Ascending aorta (tissue), 2 donors: Measurements from ENCODE around the gene RTP4. TPM values are rescaled to one million over a fixed set of nuclear protein-coding genes. Genes with fewer than 3 reads are reported as not detected.

Experiments
- DNase-seq, 2 donors: peaks; one replicate each; pipeline ENCODE4 v3.0.0-alpha.2; 2019; ENCODE audit warnings: low spot score in 2 of 2
- H3K27ac ChIP-seq, 2 donors: fragments of 200-600 bp; sonication (generic); one replicate each; pipeline ENCODE4 v1.5.1; 2016 to 2017; ENCODE audit warnings: mild to moderate bottlenecking in 1 of 2
- H3K27me3 ChIP-seq: fragments of 200-600 bp; sonication (generic); one replicate; pipeline ENCODE4 v1.5.1; 2017
- H3K36me3 ChIP-seq, 2 donors: fragments of 200-600 bp; sonication (generic); one replicate each; pipeline ENCODE4 v1.5.1; 2016
- H3K4me1 ChIP-seq, 2 donors: fragments of 200-600 bp; sonication (generic); one replicate each; pipeline ENCODE4 v1.5.1; 2016 to 2017; ENCODE audit warnings: mild to moderate bottlenecking in 1 of 2
- H3K4me3 ChIP-seq, 2 donors: fragments of 200-600 bp; sonication (generic); one replicate each; pipeline ENCODE4 v1.5.1; 2016 to 2017; ENCODE audit warnings: mild to moderate bottlenecking in 1 of 2
- H3K9me3 ChIP-seq, 2 donors: fragments of 200-600 bp; sonication (generic); one replicate each; pipeline ENCODE4 v1.5.1; 2016
- intact Hi-C: fragments of 100-400 bp; cut with DNase I; formaldehyde crosslinking; loops from one replicate; pipeline ENCODE4 v1.15.1; 2023
- total RNA-seq: library from RNA; depleted of rRNA; stranded (reverse); fragments of >200 nt; gene quantifications from one replicate; pipeline ENCODE4 v1.1.0, GENCODE V29; 2016
- TF ChIP-seq, protein P1 (sequence below), 3 experiments: fragments of 200-600 bp in 2 of 3; fragments of 450-650 bp in 1 of 3; sonication (generic) in 2 of 3; IDR thresholded peaks; one replicate each; pipeline ENCODE4 v1.5.1; 2016 to 2019; ENCODE audit warnings: antibody characterized with exemption in 3 of 3, mild to moderate bottlenecking in 1 of 3, moderate library complexity in 1 of 3

RTP4 gene, protein sequence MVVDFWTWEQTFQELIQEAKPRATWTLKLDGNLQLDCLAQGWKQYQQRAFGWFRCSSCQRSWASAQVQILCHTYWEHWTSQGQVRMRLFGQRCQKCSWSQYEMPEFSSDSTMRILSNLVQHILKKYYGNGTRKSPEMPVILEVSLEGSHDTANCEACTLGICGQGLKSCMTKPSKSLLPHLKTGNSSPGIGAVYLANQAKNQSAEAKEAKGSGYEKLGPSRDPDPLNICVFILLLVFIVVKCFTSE
- not detected for total RNA-seq

DNA sequence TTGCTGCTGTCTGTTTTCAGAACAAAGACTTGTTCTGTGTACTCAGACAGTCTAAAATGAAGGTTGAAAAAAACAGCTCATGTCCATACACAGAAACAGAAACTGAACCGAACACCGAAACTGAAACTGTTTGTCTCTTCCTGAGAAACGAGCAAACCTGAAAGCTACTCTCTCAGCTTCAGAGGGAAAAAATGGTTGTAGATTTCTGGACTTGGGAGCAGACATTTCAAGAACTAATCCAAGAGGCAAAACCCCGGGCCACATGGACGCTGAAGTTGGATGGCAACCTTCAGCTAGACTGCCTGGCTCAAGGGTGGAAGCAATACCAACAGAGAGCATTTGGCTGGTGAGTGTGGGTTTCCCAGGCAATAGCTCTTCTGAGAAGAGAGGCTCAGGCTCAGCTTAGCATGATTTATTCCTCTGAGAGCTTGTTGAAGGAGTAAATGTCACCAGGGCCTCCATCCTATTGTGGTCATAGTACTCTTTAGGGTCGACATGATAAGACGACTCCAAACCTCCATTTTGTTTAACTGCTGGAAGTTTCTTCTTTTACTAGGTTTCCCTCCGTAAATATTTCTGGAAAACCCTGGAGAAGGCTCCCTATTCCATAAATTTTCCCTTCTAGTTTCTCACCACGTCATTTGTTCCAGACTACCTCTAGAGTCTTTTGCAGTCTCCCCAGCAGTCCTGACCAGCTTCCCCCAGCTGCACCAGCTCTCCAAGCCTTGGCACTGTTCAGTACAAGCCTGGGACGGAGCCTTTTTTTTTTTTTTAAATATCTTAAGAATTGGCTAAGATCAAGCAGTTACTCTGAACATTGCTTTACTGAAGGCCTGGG lies at the start of gene RTP4:
RTP4 (plus strand) TSS at position 135 of the 838 bp plus-strand sequence; CDS start at position 192, 57 bp downstream.
- no peak for DNase-seq
- Histone ChIP-seq H3K27ac (peak within 1 kb of the TSS; percentile 72 to 80), H3K4me1 (peaks cover 0 to 8% of the 10 kb centered on the region in 2 donors), H3K27me3 (no peaks in the 10 kb centered on the region), H3K9me3 (no peaks in the 10 kb centered on the region), H3K4me3 (peak within 1 kb of the TSS; percentile 47 to 63), H3K36me3 (peaks cover 0 to 6% of the 10 kb centered on the region in 2 donors)
- TF ChIP-seq, protein P1, sequence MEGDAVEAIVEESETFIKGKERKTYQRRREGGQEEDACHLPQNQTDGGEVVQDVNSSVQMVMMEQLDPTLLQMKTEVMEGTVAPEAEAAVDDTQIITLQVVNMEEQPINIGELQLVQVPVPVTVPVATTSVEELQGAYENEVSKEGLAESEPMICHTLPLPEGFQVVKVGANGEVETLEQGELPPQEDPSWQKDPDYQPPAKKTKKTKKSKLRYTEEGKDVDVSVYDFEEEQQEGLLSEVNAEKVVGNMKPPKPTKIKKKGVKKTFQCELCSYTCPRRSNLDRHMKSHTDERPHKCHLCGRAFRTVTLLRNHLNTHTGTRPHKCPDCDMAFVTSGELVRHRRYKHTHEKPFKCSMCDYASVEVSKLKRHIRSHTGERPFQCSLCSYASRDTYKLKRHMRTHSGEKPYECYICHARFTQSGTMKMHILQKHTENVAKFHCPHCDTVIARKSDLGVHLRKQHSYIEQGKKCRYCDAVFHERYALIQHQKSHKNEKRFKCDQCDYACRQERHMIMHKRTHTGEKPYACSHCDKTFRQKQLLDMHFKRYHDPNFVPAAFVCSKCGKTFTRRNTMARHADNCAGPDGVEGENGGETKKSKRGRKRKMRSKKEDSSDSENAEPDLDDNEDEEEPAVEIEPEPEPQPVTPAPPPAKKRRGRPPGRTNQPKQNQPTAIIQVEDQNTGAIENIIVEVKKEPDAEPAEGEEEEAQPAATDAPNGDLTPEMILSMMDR (IDR thresholded peaks at IDR 0.05): no peak
- intact Hi-C loops: no loop called here

DNA sequence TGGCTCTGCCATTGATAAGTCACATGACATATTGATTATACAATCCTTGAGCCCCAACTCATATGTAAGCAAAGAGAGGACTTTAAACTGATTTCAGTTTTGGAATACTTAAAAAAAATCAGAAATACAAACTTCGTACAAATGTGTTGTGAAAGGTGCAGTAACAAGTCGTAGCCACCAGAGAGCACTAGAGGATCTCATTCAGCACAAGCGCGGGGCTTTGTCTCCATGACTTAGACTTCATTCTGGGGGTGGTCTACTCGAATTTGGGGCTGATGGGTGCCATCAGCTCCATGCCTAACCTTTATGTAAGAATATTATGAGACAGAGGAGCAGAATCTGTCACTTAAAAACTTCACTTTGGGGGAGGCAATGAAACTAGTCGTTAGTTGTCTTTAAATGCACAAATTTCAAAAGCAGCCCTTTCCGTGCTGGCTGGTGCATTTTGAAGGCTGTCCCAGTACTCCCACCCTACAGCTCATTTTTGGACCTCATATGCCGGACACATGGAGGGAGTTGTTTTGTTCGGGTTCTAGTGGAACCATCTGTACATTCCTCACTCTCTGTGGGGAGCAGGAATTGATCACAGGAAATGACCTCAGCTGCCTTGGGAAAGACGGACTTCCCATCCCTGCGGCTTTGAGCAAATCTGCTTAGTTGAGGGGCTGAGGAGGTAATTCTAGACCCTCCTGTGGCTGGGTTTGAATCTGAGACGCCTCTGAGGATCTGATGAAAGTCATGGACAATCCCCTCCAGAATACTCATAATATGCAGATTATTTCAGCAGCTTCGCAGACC lies 49.2 kb upstream of the RTP4 start:
- Histone ChIP-seq H3K4me3 (peak overlapping the region; percentile 41 to 55), H3K4me1 (peaks cover 6 to 10% of the 10 kb centered on the region in 2 donors), H3K9me3 (no peaks in the 10 kb centered on the region), H3K27ac (no peak overlapping the region), H3K27me3 (no peaks in the 10 kb centered on the region), H3K36me3 (no peaks in the 10 kb centered on the region)
- TF ChIP-seq, protein P1 (IDR thresholded peaks at IDR 0.05): peak; percentile 73 to 89 (median 89)
- peak in 1 of 2 donors; percentile 68 for DNase-seq
- intact Hi-C loops: loop anchor here (1.0 to 2.0 kb wide), 3 partner anchors 98 to 395 kb away; no protein-coding TSS in a partner anchor

DNA sequence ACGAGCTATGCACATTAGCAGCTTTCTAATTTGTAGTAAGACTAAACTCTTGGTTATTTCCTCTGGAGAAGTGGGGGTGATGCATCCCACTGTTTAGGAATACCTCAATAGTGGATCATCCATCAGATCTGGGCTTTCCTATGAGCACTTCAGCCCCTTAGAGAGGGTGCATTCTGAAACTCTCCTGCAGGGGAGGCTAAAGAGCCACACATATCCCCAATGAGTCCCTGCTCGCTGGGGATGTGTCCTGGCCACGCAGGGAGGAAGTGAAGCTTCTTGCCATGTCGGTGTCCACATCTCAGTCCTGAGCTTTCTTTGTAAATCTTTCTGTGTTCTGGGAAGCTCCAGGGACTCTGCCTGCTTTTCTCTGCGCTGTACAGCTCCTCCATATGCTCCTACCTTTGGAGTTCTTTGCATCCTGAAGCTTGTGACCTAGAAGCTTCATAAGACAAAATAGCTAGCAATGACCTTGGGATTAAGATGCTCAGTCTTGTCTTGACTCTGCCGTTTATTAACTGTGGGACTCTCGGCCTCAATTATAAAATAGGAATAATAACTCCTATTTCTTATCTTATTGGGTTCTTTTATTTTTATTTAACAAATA lies 48.4 kb upstream of the RTP4 start:
- peak in 1 of 2 donors; percentile 82 for DNase-seq

DNA sequence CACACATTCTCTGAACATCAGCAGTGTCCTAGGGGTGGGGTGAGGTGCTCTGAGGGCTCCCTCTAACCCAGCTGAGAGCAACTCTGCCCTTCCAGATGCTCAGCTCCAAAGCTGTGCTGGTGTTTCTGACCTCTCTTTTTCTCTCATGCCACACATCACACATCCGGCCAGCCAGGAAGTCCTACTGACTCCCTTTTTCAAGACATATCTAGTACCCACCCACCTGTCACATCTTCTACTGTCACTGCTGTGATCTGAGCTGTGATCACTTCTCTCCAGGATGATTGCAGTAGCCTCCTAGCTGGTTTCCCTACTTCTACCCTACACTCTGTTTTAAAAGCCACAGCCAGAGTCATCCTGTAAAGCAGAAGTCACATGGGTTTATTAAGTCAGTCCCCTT lies 46.4 kb upstream of the RTP4 start:
- Histone ChIP-seq H3K27ac (no peak overlapping the region), H3K27me3 (no peaks in the 10 kb centered on the region), H3K4me1 (peaks cover 6 to 10% of the 10 kb centered on the region in 2 donors), H3K36me3 (no peaks in the 10 kb centered on the region), H3K4me3 (no peak overlapping the region), H3K9me3 (no peaks in the 10 kb centered on the region)
- intact Hi-C loops: no loop called here
- DNase-seq: no peak
- TF ChIP-seq, protein P1 (IDR thresholded peaks at IDR 0.05): no peak

More for the DNA sequence above, 48.4 kb upstream of the RTP4 start:
- Histone ChIP-seq H3K27ac (no peak overlapping the region), H3K4me1 (peaks cover 6 to 10% of the 10 kb centered on the region in 2 donors), H3K4me3 (peak overlapping the region in 1 of 2 donors; percentile 41), H3K36me3 (no peaks in the 10 kb centered on the region), H3K27me3 (no peaks in the 10 kb centered on the region), H3K9me3 (no peaks in the 10 kb centered on the region)
- TF ChIP-seq, protein P1 (IDR thresholded peaks at IDR 0.05): peak; percentile 80 to 91 (median 82)
- intact Hi-C loops: loop anchor here (1.0 to 2.0 kb wide), 3 partner anchors 99 to 394 kb away; no protein-coding TSS in a partner anchor

DNA sequence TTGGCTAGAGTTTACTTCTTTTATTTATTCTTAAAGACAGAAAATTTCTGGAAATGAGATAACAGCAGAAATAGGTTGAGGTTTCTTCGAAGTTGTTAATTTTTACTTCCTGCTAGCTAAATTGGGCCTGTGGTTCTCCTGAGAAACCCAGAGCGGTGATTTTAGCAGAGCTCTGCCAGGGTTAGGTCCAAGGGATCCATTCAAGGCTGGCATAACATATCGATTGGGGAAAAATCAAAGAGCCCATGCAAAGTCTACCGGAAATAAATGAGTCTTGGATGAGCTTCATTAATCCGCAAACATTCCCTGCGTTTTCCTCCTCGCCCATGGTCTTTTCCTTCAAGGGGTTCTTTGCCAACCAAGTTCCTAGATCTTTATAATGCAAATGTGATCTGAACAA lies 45.9 kb upstream of the RTP4 start:
- no peak for DNase-seq
- H3K4me1 ChIP-seq: peaks cover 6 to 10% of the 10 kb centered on the region in 2 donors
- intact Hi-C loops: no loop called here
- H3K27ac ChIP-seq: no peak overlapping the region
- H3K9me3 ChIP-seq: no peaks in the 10 kb centered on the region
- H3K36me3 ChIP-seq: no peaks in the 10 kb centered on the region
- no peak overlapping the region for H3K4me3 ChIP-seq
- H3K27me3 ChIP-seq: no peaks in the 10 kb centered on the region
- TF ChIP-seq, protein P1 (IDR thresholded peaks at IDR 0.05): no peak
